MCF 10A (cell line): ENCODE results near the gene SHMT1. TPM values are rescaled to one million over a fixed set of nuclear protein-coding genes. Genes with fewer than 3 reads are reported as not detected.

ENCODE experiments used
- BruUV-seq: library from RNA; stranded (reverse); fragments of 400-500 nt; replicated peaks from 2 replicates; lab custom pipeline; 2021; lab: Mats Ljungman, UMichigan
- CTCF ChIA-PET: fragments of 300-600 bp; sonication (Branson Sonifier 250); formaldehyde crosslinking; extraction: SDS; loops from one replicate; lab custom pipeline; 2021; ENCODE audit warnings: antibody characterized with exemption, inconsistent platforms; lab: Yijun Ruan, JAX
- POLR2A ChIA-PET: fragments of 300-600, 350-650 bp; sonication (Branson Sonifier 250); formaldehyde crosslinking; extraction: SDS; loops from one replicate; lab custom pipeline; 2020; ENCODE audit warnings: antibody characterized with exemption, inconsistent platforms; lab: Yijun Ruan, JAX
- DNase-seq: peaks from one replicate; pipeline ENCODE4 v3.0.0-alpha.2; 2018; ENCODE audit not compliant: unreplicated experiment
- H3K27ac Mint-ChIP-seq: one replicate; pipeline ENCODE4 v1.8.0; 2022; ENCODE audit warnings: mild to moderate bottlenecking, low read depth, mixed read lengths; ENCODE audit not compliant: unreplicated experiment
- H3K27me3 Mint-ChIP-seq: one replicate; pipeline ENCODE4 v1.8.0; 2022; ENCODE audit warnings: mixed read lengths; ENCODE audit not compliant: insufficient read depth, unreplicated experiment
- H3K36me3 Mint-ChIP-seq: one replicate; pipeline ENCODE4 v1.8.0; 2022; ENCODE audit warnings: mild to moderate bottlenecking, moderate library complexity, mixed read lengths; ENCODE audit not compliant: insufficient read depth, unreplicated experiment
- H3K4me1 Mint-ChIP-seq: one replicate; pipeline ENCODE4 v1.8.0; 2022; ENCODE audit warnings: mixed read lengths; ENCODE audit not compliant: insufficient read depth, unreplicated experiment
- H3K4me3 Mint-ChIP-seq: one replicate; pipeline ENCODE4 v1.8.0; 2022; ENCODE audit warnings: mild to moderate bottlenecking, moderate library complexity, mixed read lengths; ENCODE audit not compliant: unreplicated experiment
- H3K9me3 Mint-ChIP-seq: one replicate; pipeline ENCODE4 v1.8.0; 2022; ENCODE audit warnings: mixed read lengths; ENCODE audit not compliant: unreplicated experiment
- CTCF ChIP-seq: fragments of 200-600 bp; IDR thresholded peaks from one replicate; pipeline ENCODE4 v1.8.0; 2022; ENCODE audit warnings: antibody characterized with exemption, mild to moderate bottlenecking; ENCODE audit not compliant: unreplicated experiment
- intact Hi-C: fragments of 100-400 bp; cut with micrococcal nuclease; formaldehyde crosslinking; loops from 2 replicates; pipeline ENCODE4 v1.14.1; 2022
- total RNA-seq: library from RNA; stranded (reverse); gene quantifications from 2 replicates; pipeline ENCODE4 v1.2.3, GENCODE V29; 2022

Gene SHMT1
- total RNA-seq, 1 experiment from 2014 or later = 23.0 TPM

- Mint-ChIP-seq H3K9me3 (no peaks in the 10 kb centered on the region), H3K27me3 (no peaks in the 10 kb centered on the region), H3K36me3 (peaks cover 5% of the 10 kb centered on the region), H3K4me3 (no peak overlapping the region), H3K4me1 (peaks cover 8% of the 10 kb centered on the region), H3K27ac (no peak overlapping the region)
- no peak for DNase-seq
- ChIA-PET CTCF (no interaction called here), POLR2A (no interaction called here)
- no TSS peak for BruUV-seq
- TF ChIP-seq CTCF = no peak
- intact Hi-C loops = no loop called here
Measured at GRCh38 chr17:18382441-18383078, 19.2 kb upstream of the SHMT1 start.

GRCh38 chr17:18381953-18382245 is 18.5 kb upstream of the SHMT1 start:
- ChIA-PET POLR2A (no interaction called here), CTCF (no interaction called here)
- TF ChIP-seq CTCF = no peak
- no peak for DNase-seq
- Mint-ChIP-seq H3K4me1 (peaks cover 15% of the 10 kb centered on the region), H3K27ac (no peak overlapping the region), H3K9me3 (no peaks in the 10 kb centered on the region), H3K27me3 (no peaks in the 10 kb centered on the region), H3K4me3 (no peak overlapping the region), H3K36me3 (peaks cover 5% of the 10 kb centered on the region)
- BruUV-seq = no TSS peak
- intact Hi-C loops = no loop called here

- no peak for DNase-seq
- peaks cover 5% of the 10 kb centered on the region for H3K36me3 Mint-ChIP-seq
- H3K9me3 Mint-ChIP-seq = no peaks in the 10 kb centered on the region
- no TSS peak for BruUV-seq
- ChIA-PET CTCF (no interaction called here), POLR2A (no interaction called here)
- H3K4me3 Mint-ChIP-seq = no peak overlapping the region
- peaks cover 15% of the 10 kb centered on the region for H3K4me1 Mint-ChIP-seq
- intact Hi-C loops = no loop called here
- no peak overlapping the region for H3K27ac Mint-ChIP-seq
- no peak for TF ChIP-seq CTCF
- no peaks in the 10 kb centered on the region for H3K27me3 Mint-ChIP-seq
Measured at GRCh38 chr17:18381158-18381952, 18.0 kb upstream of the SHMT1 start.

GRCh38 chr17:18380471-18381157 is 17.3 kb upstream of the SHMT1 start:
- H3K4me3 Mint-ChIP-seq = no peak overlapping the region
- intact Hi-C loops = no loop called here
- DNase-seq = no peak
- H3K4me1 Mint-ChIP-seq = peaks cover 15% of the 10 kb centered on the region
- no peak overlapping the region for H3K27ac Mint-ChIP-seq
- TF ChIP-seq CTCF = no peak
- POLR2A ChIA-PET = no interaction called here
- H3K36me3 Mint-ChIP-seq = peaks cover 5% of the 10 kb centered on the region
- BruUV-seq = no TSS peak
- CTCF ChIA-PET = no interaction called here
- H3K27me3 Mint-ChIP-seq = no peaks in the 10 kb centered on the region
- no peaks in the 10 kb centered on the region for H3K9me3 Mint-ChIP-seq
